GM18526 (cell line): ENCODE measurements around the gene BLOC1S4.

Experiments used
- POLR2A ChIP-seq: IDR thresholded peaks from 3 replicates; pipeline ENCODE4 v1.6.1; 2011; ENCODE audit not compliant: insufficient read length; ENCODE audit errors: extremely low read depth

BLOC1S4 gene

GRCh38 chr4:6716018-6716911 lies at the start of gene BLOC1S4:
BLOC1S4 (plus strand) TSS chr4:6716174; CDS start chr4:6716210, 36 bp downstream.
- peak; percentile 89 for TF ChIP-seq POLR2A

GRCh38 chr4:6668391-6668790 lies 47.6 kb upstream of the BLOC1S4 start:
- no peak for TF ChIP-seq POLR2A

- TF ChIP-seq POLR2A: no peak
Measured at GRCh38 chr4:6671648-6672047, 44.3 kb upstream of the BLOC1S4 start.

GRCh38 chr4:6672131-6672530 lies 43.8 kb upstream of the BLOC1S4 start:
- TF ChIP-seq POLR2A: no peak

GRCh38 chr4:6673660-6674499 lies 42.1 kb upstream of the BLOC1S4 start:
- TF ChIP-seq POLR2A: peak; percentile 83

- TF ChIP-seq POLR2A: no peak
Measured at GRCh38 chr4:6674500-6675149, 41.3 kb upstream of the BLOC1S4 start.

- no peak for TF ChIP-seq POLR2A
Measured at GRCh38 chr4:6676722-6677558, 39.0 kb upstream of the BLOC1S4 start.

- TF ChIP-seq POLR2A: no peak
Measured at GRCh38 chr4:6680372-6681034, 35.5 kb upstream of the BLOC1S4 start.

- no peak for TF ChIP-seq POLR2A
Measured at GRCh38 chr4:6681191-6681590, 34.8 kb upstream of the BLOC1S4 start.

- TF ChIP-seq POLR2A: no peak
Measured at GRCh38 chr4:6682862-6683590, 32.9 kb upstream of the BLOC1S4 start.

- no peak for TF ChIP-seq POLR2A
Measured at GRCh38 chr4:6684656-6685055, 31.3 kb upstream of the BLOC1S4 start.

GRCh38 chr4:6686104-6686787 lies 29.7 kb upstream of the BLOC1S4 start:
- TF ChIP-seq POLR2A: no peak
